Parathyroid adenoma (tissue), 2 donors: Measurements from ENCODE around the gene MT1B.

Experiments used
- H2AFZ ChIP-seq: fragments of 300-600 bp; sonication (generic); one replicate; pipeline ENCODE4 v1.7.0; 2017; ENCODE audit warnings: antibody characterized with exemption, mild to moderate bottlenecking
- H3K27ac ChIP-seq: fragments of 300-600 bp; sonication (generic); one replicate; pipeline ENCODE4 v1.7.0; 2017
- H3K27me3 ChIP-seq: fragments of 300-600 bp; sonication (generic); one replicate; pipeline ENCODE4 v1.7.0; 2017; ENCODE audit warnings: low read length; ENCODE audit not compliant: control insufficient read depth, insufficient read depth
- H3K36me3 ChIP-seq: fragments of 300-600 bp; sonication (generic); one replicate; pipeline ENCODE4 v1.7.0; 2017; ENCODE audit warnings: low read length; ENCODE audit not compliant: control insufficient read depth, insufficient read depth
- H3K4me1 ChIP-seq: fragments of 300-600 bp; sonication (generic); one replicate; pipeline ENCODE4 v1.7.0; 2017; ENCODE audit warnings: control low read depth
- H3K4me2 ChIP-seq: fragments of 300-600 bp; sonication (generic); one replicate; pipeline ENCODE4 v1.7.0; 2017; ENCODE audit warnings: low read length
- H3K4me3 ChIP-seq: fragments of 300-600 bp; sonication (generic); one replicate; pipeline ENCODE4 v1.7.0; 2017; ENCODE audit warnings: low read depth, low read length
- H3K79me2 ChIP-seq: fragments of 300-600 bp; sonication (generic); one replicate; pipeline ENCODE4 v1.7.0; 2017; ENCODE audit warnings: control low read depth
- H3K9ac ChIP-seq: fragments of 300-600 bp; sonication (generic); one replicate; pipeline ENCODE4 v1.7.0; 2017; ENCODE audit warnings: mild to moderate bottlenecking
- H3K9me3 ChIP-seq: fragments of 300-600 bp; sonication (generic); one replicate; pipeline ENCODE4 v1.7.0; 2017; ENCODE audit warnings: low read length; ENCODE audit not compliant: control insufficient read depth
- CTCF ChIP-seq: fragments of 300-600 bp; sonication (generic); IDR thresholded peaks from one replicate; pipeline ENCODE4 v1.7.0; 2017; ENCODE audit warnings: antibody characterized with exemption, mild to moderate bottlenecking
- donor health status: primary hyperparathyroidism.

The MT1B gene

GRCh38 chr16:56645838-56646237 is 5.8 kb upstream of the MT1B start:
- Histone ChIP-seq H2AFZ (no peak overlapping the region), H3K36me3 (no peaks in the 10 kb centered on the region), H3K4me3 (no peak overlapping the region), H3K4me1 (peaks cover 4% of the 10 kb centered on the region), H3K27ac (no peak overlapping the region), H3K79me2 (no peaks in the 10 kb centered on the region), H3K27me3 (no peaks in the 10 kb centered on the region), H3K9me3 (no peaks in the 10 kb centered on the region), H3K4me2 (no peak overlapping the region), H3K9ac (no peak overlapping the region)
- no peak for TF ChIP-seq CTCF

- no peak for TF ChIP-seq CTCF
- H3K9ac ChIP-seq: no peak overlapping the region
Observed at GRCh38 chr16:56647641-56648431, 3.9 kb upstream of the MT1B start.

GRCh38 chr16:56649271-56649670 is 2.4 kb upstream of the MT1B start:
- no peaks in the 10 kb centered on the region for H3K79me2 ChIP-seq
- no peaks in the 10 kb centered on the region for H3K36me3 ChIP-seq
- H2AFZ ChIP-seq: no peak overlapping the region
- H3K9me3 ChIP-seq: no peaks in the 10 kb centered on the region
- no peak overlapping the region for H3K4me2 ChIP-seq
- TF ChIP-seq CTCF: no peak
- no peak overlapping the region for H3K4me3 ChIP-seq
- H3K27me3 ChIP-seq: no peaks in the 10 kb centered on the region
- no peaks in the 10 kb centered on the region for H3K4me1 ChIP-seq
- no peak overlapping the region for H3K27ac ChIP-seq
- no peak overlapping the region for H3K9ac ChIP-seq

More at GRCh38 chr16:56647641-56648431, 3.9 kb upstream of the MT1B start:
- Histone ChIP-seq H3K79me2 (no peaks in the 10 kb centered on the region), H3K36me3 (no peaks in the 10 kb centered on the region), H3K27ac (no peak overlapping the region), H3K4me3 (no peak overlapping the region), H3K9me3 (no peaks in the 10 kb centered on the region), H3K4me2 (no peak overlapping the region), H2AFZ (no peak overlapping the region), H3K4me1 (peaks cover 4% of the 10 kb centered on the region), H3K27me3 (no peaks in the 10 kb centered on the region)

- no peak overlapping the region for H3K27ac ChIP-seq
- H3K9me3 ChIP-seq: no peaks in the 10 kb centered on the region
- no peak overlapping the region for H3K4me3 ChIP-seq
- H3K4me2 ChIP-seq: no peak overlapping the region
- TF ChIP-seq CTCF: no peak
- no peak overlapping the region for H3K9ac ChIP-seq
- H3K79me2 ChIP-seq: no peaks in the 10 kb centered on the region
- no peak overlapping the region for H2AFZ ChIP-seq
- no peaks in the 10 kb centered on the region for H3K4me1 ChIP-seq
- no peaks in the 10 kb centered on the region for H3K36me3 ChIP-seq
- H3K27me3 ChIP-seq: no peaks in the 10 kb centered on the region
Observed at GRCh38 chr16:56649820-56650219, 1.9 kb upstream of the MT1B start.

- H3K27ac ChIP-seq: no peak overlapping the region
- H2AFZ ChIP-seq: no peak overlapping the region
- H3K9me3 ChIP-seq: no peaks in the 10 kb centered on the region
- no peaks in the 10 kb centered on the region for H3K36me3 ChIP-seq
- no peak overlapping the region for H3K9ac ChIP-seq
- H3K27me3 ChIP-seq: no peaks in the 10 kb centered on the region
- H3K4me1 ChIP-seq: peaks cover 3% of the 10 kb centered on the region
- no peak overlapping the region for H3K4me3 ChIP-seq
- TF ChIP-seq CTCF: no peak
- no peak overlapping the region for H3K4me2 ChIP-seq
- H3K79me2 ChIP-seq: no peaks in the 10 kb centered on the region
Observed at GRCh38 chr16:56652600-56652999, 914 bp downstream of the MT1B start.
